GDM1 (cell line): ENCODE measurements around the gene EPHA5.

Experiments
- DNase-seq: peaks from one replicate; lab custom pipeline; 2025; lab: John Stamatoyannopoulos, UW

The EPHA5 gene

DNA sequence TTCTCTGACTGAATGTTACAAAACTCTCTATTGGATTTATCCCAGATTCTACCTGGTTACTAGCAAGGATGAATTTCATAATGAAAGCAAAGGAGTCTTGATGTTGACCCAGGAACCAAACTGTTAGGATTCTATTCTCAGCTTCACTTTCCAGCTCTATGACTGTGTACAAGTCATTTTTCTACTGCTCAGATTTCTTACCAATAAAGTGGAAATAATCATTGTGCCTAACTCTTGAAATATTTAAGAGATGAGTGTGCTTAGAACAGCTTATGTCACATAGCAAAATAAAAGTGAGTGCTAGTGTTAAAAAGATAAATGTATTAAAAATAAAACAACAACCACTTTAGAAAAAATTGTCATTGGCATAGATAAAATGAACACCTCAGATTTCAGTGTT lies 45.6 kb downstream of the EPHA5 start:
- DNase-seq, result no peak

GRCh38 chr4:65623506-65623905 lies 46.8 kb downstream of the EPHA5 start:
- no peak for DNase-seq

DNA sequence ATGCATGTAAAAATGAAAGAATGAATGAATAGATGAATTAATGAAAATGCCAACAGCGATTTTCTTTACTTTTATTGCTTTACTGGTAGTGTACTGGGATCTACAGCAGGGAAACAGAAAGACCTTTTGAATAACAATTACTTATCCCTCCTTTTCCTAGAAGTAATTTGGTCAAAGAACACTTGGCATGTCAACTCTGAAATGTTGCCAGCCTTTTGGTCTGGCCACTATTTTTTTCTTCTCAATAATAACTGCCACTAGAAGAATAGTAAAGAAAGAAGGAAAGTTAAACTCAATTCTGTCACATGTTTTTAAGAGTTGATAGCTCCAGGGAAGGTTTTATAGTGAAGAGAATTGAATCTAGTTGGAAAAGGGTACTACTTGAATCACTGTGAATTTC lies 52.9 kb downstream of the EPHA5 start:
- DNase-seq, result no peak

GRCh38 chr4:65604515-65604914 lies 65.8 kb downstream of the EPHA5 start:
- DNase-seq, result no peak

DNA sequence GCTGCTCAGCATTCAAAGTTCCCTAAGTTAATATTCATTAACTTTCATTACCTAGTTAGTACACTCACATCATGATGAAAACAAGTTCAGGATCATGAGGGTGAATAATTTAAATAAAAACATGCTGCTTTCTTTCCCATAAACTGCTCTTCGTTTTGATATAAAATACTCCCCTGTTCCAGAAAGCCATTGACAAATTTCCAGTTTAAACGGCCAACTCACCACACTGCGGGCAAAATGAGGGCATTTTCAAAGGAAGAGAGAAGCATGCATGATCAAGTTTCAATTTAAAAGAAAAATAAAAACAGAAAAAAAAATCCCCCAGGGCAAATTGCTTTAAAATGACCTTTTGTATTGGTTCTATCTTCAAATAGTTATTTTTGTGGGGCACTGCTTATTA lies 69.6 kb downstream of the EPHA5 start:
- no peak for DNase-seq

DNA sequence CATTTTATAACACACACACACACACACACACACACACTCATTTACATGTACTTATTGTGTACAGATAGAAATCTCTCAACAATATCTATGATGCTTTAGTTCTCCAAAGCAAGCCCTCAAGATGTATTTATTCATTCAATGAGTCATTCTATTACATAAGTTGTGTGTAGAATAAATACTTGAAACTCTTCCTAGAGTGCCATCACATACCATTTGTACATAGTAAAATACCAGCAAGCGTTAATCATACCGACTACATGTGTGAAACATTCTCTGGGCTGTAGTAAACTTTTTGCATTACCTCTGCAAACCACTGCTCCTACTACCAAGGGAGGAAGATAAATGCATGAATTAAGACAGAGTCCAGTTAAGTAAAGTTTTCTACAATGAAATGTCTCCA lies 70.9 kb downstream of the EPHA5 start:
- DNase-seq, result no peak

DNA sequence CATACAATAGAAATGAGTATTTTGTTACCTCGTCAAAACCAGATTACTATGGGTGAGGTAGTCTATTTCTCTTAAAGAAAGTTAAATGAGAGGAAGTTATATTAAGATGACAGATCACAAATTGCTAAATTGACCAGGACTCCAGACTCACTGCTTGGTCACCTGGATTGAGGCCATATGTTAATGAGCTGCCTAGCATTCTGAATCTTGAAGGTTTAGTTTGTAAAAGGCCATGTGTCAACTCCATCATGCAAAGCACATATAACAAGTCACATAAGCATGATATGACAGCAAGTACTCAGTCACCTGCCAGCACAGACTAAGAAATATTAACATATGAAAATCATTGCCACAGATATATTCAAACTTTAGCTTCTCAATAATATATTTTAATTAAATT lies 72.6 kb downstream of the EPHA5 start:
- no peak for DNase-seq

DNA sequence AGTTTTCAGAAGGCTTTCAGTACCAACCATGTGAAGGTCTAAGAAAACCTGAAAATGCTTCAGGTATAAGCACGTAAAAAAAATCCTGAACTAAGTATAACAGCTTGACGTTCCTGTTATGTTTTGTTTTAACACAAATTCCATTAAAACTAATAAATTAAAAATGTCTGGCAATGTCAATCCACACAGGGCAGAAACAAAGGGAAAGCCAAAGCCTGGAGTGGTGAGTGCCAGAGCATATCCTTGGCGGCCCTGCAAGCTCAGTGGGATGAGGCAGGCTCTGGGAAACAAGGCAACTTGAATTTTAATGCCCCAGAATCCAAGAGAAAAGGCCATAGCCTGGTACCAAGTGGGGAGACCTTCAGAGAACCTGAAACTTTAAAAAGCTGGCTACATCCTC lies 78.2 kb downstream of the EPHA5 start:
- no peak for DNase-seq

- no peak for DNase-seq
Observed at GRCh38 chr4:65589921-65590320, 80.4 kb downstream of the EPHA5 start.

- no peak for DNase-seq
Observed at GRCh38 chr4:65589331-65589730, 81.0 kb downstream of the EPHA5 start.

- no peak for DNase-seq
Observed at GRCh38 chr4:65580551-65580950, 89.7 kb downstream of the EPHA5 start.

- DNase-seq, result no peak
Observed at GRCh38 chr4:65566473-65566872, 103.8 kb downstream of the EPHA5 start.

- DNase-seq, result no peak
Observed at GRCh38 chr4:65561164-65561563, 109.1 kb downstream of the EPHA5 start.

- DNase-seq, result no peak
Observed at GRCh38 chr4:65559270-65559669, 111.0 kb downstream of the EPHA5 start.

DNA sequence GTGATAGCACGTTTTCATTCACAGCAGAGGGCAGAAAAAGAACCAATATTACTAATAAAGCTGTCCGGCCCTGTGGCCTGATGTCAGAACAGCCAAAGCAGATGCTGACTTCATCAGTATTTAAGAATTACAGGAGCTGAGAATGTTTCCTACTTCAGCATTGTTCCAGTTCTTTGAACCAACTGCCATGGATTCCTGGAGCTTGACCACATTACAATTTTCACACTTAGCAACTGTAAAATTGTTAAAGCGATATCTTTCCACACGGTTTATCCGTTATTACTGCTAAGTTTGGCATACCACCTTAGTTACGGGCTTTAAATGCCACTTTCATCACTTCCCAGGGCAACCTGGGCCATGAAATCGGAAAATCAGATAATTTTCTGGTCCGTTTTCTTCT lies 118.2 kb downstream of the EPHA5 start:
- DNase-seq, result no peak

- DNase-seq, result no peak
Observed at GRCh38 chr4:65550500-65550899, 119.8 kb downstream of the EPHA5 start.

DNA sequence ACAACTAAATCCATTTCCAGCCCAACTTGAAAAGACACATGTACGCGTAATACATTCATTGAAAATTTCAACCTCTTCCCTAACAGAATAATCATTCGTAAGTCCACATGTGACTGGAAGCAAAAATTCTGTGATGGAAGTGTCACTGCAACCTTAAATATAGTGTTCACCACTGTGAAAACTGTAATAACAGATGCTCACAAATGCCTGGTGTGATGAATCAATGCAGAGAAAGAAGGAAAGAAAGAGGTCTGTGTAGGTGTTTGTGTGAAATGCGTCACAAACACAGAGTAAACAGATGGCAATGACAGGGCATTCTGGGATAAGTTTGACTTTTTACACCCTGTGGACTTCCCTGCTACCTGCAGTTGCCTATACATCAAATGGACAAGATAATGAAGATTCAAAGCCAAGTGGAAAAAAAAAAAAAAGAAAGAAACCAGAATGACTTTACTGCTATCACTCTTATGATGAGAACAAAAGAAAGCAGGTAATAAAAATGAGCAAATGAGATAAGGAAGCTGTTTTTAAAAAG lies 123.3 kb downstream of the EPHA5 start:
- no peak for DNase-seq

GRCh38 chr4:65538571-65538970 lies 131.7 kb downstream of the EPHA5 start:
- DNase-seq, result no peak

GRCh38 chr4:65535113-65535512 lies 135.2 kb downstream of the EPHA5 start:
- DNase-seq, result no peak

GRCh38 chr4:65521666-65522065 lies 148.6 kb downstream of the EPHA5 start:
- DNase-seq, result no peak

DNA sequence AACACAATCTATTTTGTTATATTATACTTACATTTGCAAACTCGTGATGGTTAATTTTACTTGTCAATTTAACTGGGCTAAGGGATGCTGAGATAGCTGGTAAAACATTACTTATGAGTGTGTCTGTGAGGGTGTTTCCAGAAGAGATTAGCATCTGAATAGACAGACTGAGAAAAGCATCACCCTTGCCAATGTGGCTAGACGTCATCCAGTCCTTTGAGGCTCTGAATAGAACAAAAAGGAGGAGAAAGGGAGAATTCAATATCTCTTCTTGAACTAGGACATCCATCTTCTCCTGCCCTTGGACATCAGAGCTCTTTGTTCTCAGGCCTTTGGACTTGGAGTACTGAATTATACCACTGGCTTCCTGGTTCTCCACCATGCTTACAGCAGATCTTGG lies 154.6 kb downstream of the EPHA5 start:
- no peak for DNase-seq

DNA sequence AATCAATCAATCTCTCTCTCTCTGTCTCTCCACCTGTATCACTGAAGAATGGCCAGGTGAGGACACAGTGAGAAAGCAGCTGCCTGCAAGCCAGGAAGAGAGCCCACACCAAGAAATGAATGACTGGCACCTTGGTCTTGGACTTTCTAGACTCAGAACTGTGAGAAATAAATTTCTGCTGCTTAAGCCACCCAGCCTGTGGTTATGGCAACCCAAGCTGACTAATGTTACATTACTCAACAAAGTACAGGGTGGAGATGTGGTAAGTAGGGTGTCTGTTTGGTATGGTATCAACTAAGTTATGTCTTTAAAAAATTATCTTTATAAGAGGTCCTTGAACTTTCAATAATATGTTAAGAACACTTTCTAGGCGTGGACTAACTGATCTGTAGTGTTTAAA lies 159.3 kb downstream of the EPHA5 start:
- no peak for DNase-seq

- no peak for DNase-seq
Observed at GRCh38 chr4:65508168-65508567, 162.1 kb downstream of the EPHA5 start.

- no peak for DNase-seq
Observed at GRCh38 chr4:65502131-65502701, 168.1 kb downstream of the EPHA5 start.

- DNase-seq, result no peak
Observed at GRCh38 chr4:65498606-65499005, 171.7 kb downstream of the EPHA5 start.
